HG03097 (cell line): Measurements from ENCODE around the gene PCNX2.
A peak's percentile ranks its signal among the peaks of the same experiment; 100 is the strongest.
"Not testable (repeated sequence)": the region's sequence is repeated elsewhere in the genome, so short reads cannot be mapped to it uniquely, and the experiment has no call there.

Experiments
- ATAC-seq: cut with Tn5 transposase; IDR thresholded peaks from one replicate; pipeline ENCODE4 v1.9.1; 2021; ENCODE audit not compliant: unreplicated experiment, low FRiP score

PCNX2 gene

GRCh38 chr1:233170741-233171140 lies 124.8 kb downstream of the PCNX2 start:
- no peak for ATAC-seq

DNA sequence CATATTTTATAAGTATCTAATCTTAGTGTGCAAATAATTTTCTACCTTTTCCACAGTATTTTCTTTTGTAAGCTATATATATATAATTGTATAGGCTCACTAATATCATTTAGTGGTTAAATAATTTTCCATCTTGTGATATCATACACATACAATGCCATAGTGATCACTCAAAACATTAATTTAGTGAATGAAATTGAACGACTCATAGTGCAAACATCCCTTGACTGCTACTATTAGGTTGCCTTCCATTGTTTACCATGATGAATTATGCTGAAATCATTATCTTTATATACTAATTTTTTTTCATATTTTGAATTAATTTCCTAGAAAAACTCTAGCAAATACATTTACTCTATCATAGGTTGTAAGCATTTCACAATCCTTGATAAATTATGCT lies 127.1 kb downstream of the PCNX2 start:
- no peak for ATAC-seq

DNA sequence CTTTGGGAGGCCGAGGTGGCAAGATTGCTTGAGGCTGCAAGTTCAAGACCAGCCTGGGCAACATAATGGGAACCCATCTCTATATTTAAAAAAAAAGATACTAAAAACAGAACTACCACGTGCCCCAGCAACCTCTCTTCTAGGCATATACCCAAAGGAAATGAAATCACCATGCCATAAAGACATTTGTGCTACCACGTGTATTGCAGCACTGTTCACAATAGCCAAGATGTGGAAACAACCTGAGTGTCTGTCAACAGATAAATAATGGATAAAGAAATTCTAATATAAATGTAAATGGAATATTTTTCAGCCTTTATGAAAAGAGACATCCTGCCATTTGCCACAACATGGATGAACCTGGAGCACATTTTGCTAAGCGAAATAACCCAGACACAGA lies 128.6 kb downstream of the PCNX2 start:
- no peak for ATAC-seq

- ATAC-seq = no peak
Measured at GRCh38 chr1:233163696-233164095, 131.8 kb downstream of the PCNX2 start.

GRCh38 chr1:233158322-233158721 lies 137.2 kb downstream of the PCNX2 start:
- no peak for ATAC-seq

GRCh38 chr1:233157245-233157644 lies 138.3 kb downstream of the PCNX2 start:
- no peak for ATAC-seq

DNA sequence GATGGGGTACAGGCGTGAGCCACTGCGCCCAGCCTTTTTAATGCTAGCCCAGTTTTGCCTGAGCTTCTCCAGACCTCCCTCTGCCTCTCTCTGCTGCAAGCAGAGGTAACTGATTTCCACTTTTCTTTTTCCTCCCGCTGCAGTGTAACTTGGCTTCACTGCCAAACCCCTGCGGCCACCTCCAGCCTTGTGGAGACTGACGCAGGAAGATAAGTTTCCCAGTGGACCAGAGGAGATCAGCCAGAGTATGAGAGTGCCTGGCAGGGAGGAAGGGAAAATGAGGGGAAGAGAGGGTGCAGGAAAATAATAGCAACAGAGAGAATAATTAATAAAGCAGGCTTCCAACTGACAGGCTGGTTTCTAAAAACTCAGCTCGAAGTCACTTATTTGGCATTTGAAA lies 143.7 kb downstream of the PCNX2 start:
- ATAC-seq = no peak

DNA sequence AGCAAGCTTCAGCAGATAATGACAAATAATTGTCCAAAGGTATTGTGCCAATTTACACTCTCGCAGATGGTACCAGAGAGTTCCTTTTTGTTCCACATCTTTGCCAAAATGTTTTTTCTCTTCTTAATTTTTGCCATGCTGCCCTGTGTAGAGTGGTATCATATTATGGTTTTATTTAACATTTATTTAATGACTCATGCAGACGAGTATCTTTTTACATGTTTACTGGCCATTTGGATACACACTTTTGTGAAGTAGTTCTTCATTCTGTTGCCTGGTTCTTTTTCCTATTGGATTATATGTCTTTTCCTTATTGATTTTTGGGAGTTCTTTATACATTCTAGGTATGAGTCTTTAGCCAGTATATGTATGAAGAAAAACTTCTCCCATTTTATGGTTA lies 151.1 kb downstream of the PCNX2 start:
- no peak for ATAC-seq

DNA sequence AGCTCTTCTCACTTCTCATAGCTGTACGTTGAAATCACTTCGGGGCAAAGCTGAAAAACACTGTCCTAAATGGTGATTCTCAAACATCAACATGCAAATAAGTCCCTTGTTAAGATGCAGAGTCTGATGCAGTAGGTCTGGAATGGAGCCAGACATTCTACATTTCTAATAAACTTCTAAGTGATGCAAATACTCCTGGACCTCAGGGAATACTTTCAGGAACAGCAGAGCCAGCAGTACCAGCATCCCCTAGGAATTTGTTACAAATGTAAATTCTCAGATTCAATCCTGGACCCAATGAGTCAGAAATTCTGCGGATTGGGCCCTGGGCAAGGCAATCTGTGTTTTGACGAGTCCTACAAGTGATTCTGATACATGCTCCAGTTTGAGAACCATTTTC lies 152.3 kb downstream of the PCNX2 start:
- ATAC-seq = no peak

- ATAC-seq = no peak
Measured at GRCh38 chr1:233140974-233141373, 154.6 kb downstream of the PCNX2 start.

DNA sequence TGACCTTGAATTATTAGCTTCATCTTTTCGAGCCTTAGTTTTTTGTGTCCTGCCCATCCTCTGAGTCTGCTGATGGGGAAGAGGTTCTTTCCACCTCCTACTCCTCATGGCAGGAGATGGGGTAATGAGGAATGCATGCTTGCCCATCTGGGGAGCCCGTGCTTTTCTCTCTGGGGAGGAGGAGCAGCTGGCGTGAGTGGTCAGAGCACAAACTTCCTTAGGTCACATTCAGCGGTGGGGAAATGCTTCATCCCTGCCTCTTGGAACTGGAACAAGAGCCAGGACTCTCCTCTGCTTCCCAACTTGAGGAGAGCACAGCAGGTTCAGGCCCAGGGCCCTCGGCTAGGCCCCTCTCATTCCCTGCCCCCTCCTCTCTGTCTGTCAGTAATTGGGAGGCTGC lies 155.0 kb downstream of the PCNX2 start:
- no peak for ATAC-seq

- no peak for ATAC-seq
Measured at GRCh38 chr1:233138788-233139585, 156.5 kb downstream of the PCNX2 start.

GRCh38 chr1:233135833-233136232 lies 159.7 kb downstream of the PCNX2 start:
- ATAC-seq = no peak

GRCh38 chr1:233132445-233132844 lies 163.1 kb downstream of the PCNX2 start:
- ATAC-seq = no peak

GRCh38 chr1:233129031-233129430 lies 166.5 kb downstream of the PCNX2 start:
- not testable (repeated sequence) for ATAC-seq

DNA sequence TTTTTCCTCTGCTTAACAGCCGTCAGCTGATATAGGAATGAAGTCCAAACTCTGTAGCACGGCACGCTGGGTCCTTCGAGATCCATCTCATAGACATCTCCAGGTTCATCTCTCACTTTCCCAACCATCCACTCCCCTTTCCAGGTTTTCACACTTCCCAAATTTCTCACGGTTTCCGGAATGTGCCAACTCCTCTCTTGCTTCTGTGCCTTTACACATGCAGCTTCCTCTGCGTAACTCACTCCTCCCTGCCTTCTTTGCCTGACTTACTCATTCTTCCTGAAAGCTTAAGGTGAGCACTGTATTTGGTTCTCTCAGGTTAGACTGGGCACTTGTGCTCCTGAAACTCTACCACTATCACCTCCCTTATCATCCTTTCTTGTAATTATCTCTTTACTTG lies 168.4 kb downstream of the PCNX2 start:
- no peak for ATAC-seq

GRCh38 chr1:233122779-233123178 lies 172.7 kb downstream of the PCNX2 start:
- ATAC-seq = no peak

GRCh38 chr1:233121947-233122559 lies 173.5 kb downstream of the PCNX2 start:
- ATAC-seq = no peak

- no peak for ATAC-seq
Measured at GRCh38 chr1:233114860-233115259, 180.7 kb downstream of the PCNX2 start.

DNA sequence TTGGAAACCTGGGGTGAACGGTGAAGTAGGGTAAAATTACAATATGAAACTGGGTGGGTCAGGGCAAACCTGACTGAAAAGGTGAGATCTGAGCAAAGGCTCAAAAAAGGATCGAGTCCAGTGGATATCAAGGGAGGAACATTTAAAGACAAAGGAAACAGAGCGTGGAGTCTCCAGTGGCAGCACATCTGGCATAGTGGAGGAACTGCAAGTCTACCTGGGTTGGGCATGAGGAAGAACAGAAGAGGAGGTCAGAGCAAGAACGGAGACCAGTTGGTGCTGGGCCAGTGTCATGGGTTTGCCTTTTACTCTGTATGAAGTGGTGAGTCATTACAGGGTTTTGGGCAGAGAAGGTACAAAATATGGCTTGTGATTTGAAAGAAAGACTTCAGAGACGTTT lies 181.4 kb downstream of the PCNX2 start:
- ATAC-seq = no peak

- peak; percentile 81 for ATAC-seq
Measured at GRCh38 chr1:233113009-233113879, 182.3 kb downstream of the PCNX2 start.
